ENCODE data around the gene ARFRP1. TPM values are rescaled to one million over a fixed set of nuclear protein-coding genes. Genes with fewer than 3 reads are reported as not detected.

The ARFRP1 gene
- polyA plus RNA-seq, 3 donors: 18.2 to 31.1 (median 20.7) TPM

- H3K4me1 ChIP-seq (ENCODE audit: control insufficient read depth in 1 of 2, insufficient read depth in 2 of 2, low read length in 2 of 2): peaks cover 0 to 7% of the 10 kb centered on the region in 2 donors
- H3K9me3 Mint-ChIP-seq: peaks cover 0 to 2% (median 0%) of the 10 kb centered on the region in 7 donors
- no peak overlapping the region for H2AFZ ChIP-seq (ENCODE audit: insufficient read depth, low read depth, low read length, poor library complexity, severe bottlenecking)
- DNase-seq: no peak
- no peak overlapping the region for H3K9ac ChIP-seq (ENCODE audit: insufficient read depth, low read length, poor library complexity, severe bottlenecking)
- peak overlapping the region in 1 of 7 donors; percentile 46 for H3K27ac Mint-ChIP-seq
- no peaks in the 10 kb centered on the region for H3K79me2 ChIP-seq (ENCODE audit: insufficient read depth, low read length)
- H3K4me3 Mint-ChIP-seq: no peak overlapping the region
- H3K36me3 ChIP-seq (replicated peaks in 1 of 2; ENCODE audit: control insufficient read depth in 1 of 2, insufficient read depth in 2 of 2, low read length in 2 of 2): peaks cover 29 to 56% of the 10 kb centered on the region in 2 donors
- no peaks in the 10 kb centered on the region for H3K9me3 ChIP-seq (replicated peaks in 1 of 2; ENCODE audit: control insufficient read depth in 1 of 2, insufficient read depth in 1 of 2, low read length in 2 of 2)
- no peak overlapping the region for H3K4me3 ChIP-seq (replicated peaks in 1 of 3; ENCODE audit: low read depth in 2 of 3, low read length in 3 of 3)
- no peak overlapping the region for H3K27ac ChIP-seq (ENCODE audit: low read depth in 1 of 2, low read length in 2 of 2)
- intact Hi-C loops (cut with micrococcal nuclease): no loop called here
- no peak for TF ChIP-seq CTCF (IDR thresholded peaks at IDR 0.05)
- no peaks in the 10 kb centered on the region for H3K27me3 ChIP-seq (ENCODE audit: control insufficient read depth in 2 of 2, insufficient read depth in 2 of 2, low read length in 2 of 2)
- H3K4me1 Mint-ChIP-seq: no peaks in the 10 kb centered on the region
- H3K36me3 Mint-ChIP-seq: peaks cover 33 to 57% of the 10 kb centered on the region in 2 donors
- H3K27me3 Mint-ChIP-seq (ENCODE audit: low read depth in 3 of 3): no peaks in the 10 kb centered on the region
- no peak overlapping the region for H3K4me2 ChIP-seq (replicated peaks; ENCODE audit: extremely low read depth, low read length, poor library complexity, severe bottlenecking)
- no peaks in the 10 kb centered on the region for H4K20me1 ChIP-seq (ENCODE audit: insufficient read depth, low read length)
- 93% methylated on average over 33 of the region's 38 CpGs for whole genome bisulfite sequencing (ENCODE audit: insufficient coverage)
Measured at GRCh38 chr20:63678667-63679465, 28.9 kb downstream of the ARFRP1 start.

GRCh38 chr20:63678071-63678470, 29.7 kb downstream of the ARFRP1 start:
- Mint-ChIP-seq H3K27me3 (ENCODE audit: low read depth in 3 of 3) (no peaks in the 10 kb centered on the region), H3K36me3 (peaks cover 31 to 60% of the 10 kb centered on the region in 2 donors)
- intact Hi-C loops (cut with micrococcal nuclease): no loop called here

More at GRCh38 chr20:63678071-63678470, 29.7 kb downstream of the ARFRP1 start:
- no peak for TF ChIP-seq CTCF (IDR thresholded peaks at IDR 0.05)
- Histone ChIP-seq H3K4me3 (replicated peaks in 1 of 3; ENCODE audit: low read depth in 2 of 3, low read length in 3 of 3) (no peak overlapping the region), H4K20me1 (ENCODE audit: insufficient read depth, low read length) (no peaks in the 10 kb centered on the region), H3K9ac (ENCODE audit: insufficient read depth, low read length, poor library complexity, severe bottlenecking) (no peak overlapping the region), H3K36me3 (replicated peaks in 1 of 2; ENCODE audit: control insufficient read depth in 1 of 2, insufficient read depth in 2 of 2, low read length in 2 of 2) (peaks cover 31 to 59% of the 10 kb centered on the region in 2 donors), H3K79me2 (ENCODE audit: insufficient read depth, low read length) (no peaks in the 10 kb centered on the region), H3K9me3 (replicated peaks in 1 of 2; ENCODE audit: control insufficient read depth in 1 of 2, insufficient read depth in 1 of 2, low read length in 2 of 2) (no peaks in the 10 kb centered on the region), H3K4me2 (replicated peaks; ENCODE audit: extremely low read depth, low read length, poor library complexity, severe bottlenecking) (no peak overlapping the region), H3K27me3 (ENCODE audit: control insufficient read depth in 2 of 2, insufficient read depth in 2 of 2, low read length in 2 of 2) (no peaks in the 10 kb centered on the region), H2AFZ (ENCODE audit: insufficient read depth, low read depth, low read length, poor library complexity, severe bottlenecking) (no peak overlapping the region), H3K27ac (ENCODE audit: low read depth in 1 of 2, low read length in 2 of 2) (no peak overlapping the region), H3K4me1 (ENCODE audit: control insufficient read depth in 1 of 2, insufficient read depth in 2 of 2, low read length in 2 of 2) (peaks cover 0 to 7% of the 10 kb centered on the region in 2 donors)
- no peaks in the 10 kb centered on the region for H3K9me3 Mint-ChIP-seq
- 95% methylated on average over 13 of the region's 13 CpGs for WGBS (ENCODE audit: insufficient coverage)
- no peaks in the 10 kb centered on the region for H3K4me1 Mint-ChIP-seq
- peak overlapping the region in 1 of 7 donors; percentile 71 for H3K27ac Mint-ChIP-seq
- no peak for DNase-seq
- no peak overlapping the region for H3K4me3 Mint-ChIP-seq

Measured in CD14-positive monocyte (primary cell).